ENCODE data around the gene LONRF2.

LONRF2 gene

GRCh38 chr2:100291152-100291970 lies 30.9 kb downstream of the LONRF2 start:
- no peak for TF ChIP-seq CTCF (IDR thresholded peaks at IDR 0.05; ENCODE audit: insufficient read depth, missing control alignments)
- DNase-seq (ENCODE audit: insufficient read length, low spot score) = no peak
- no peak for FAIRE-seq

GRCh38 chr2:100290718-100291151 lies 31.6 kb downstream of the LONRF2 start:
- FAIRE-seq = no peak
- no peak for DNase-seq (ENCODE audit: insufficient read length, low spot score)
- TF ChIP-seq CTCF (IDR thresholded peaks at IDR 0.05; ENCODE audit: insufficient read depth, missing control alignments) = no peak

- no peak for FAIRE-seq
- TF ChIP-seq CTCF (IDR thresholded peaks at IDR 0.05; ENCODE audit: insufficient read depth, missing control alignments) = no peak
- no peak for DNase-seq (ENCODE audit: insufficient read length, low spot score)
These were observed 33.3 kb downstream of the LONRF2 start for GRCh38 chr2:100289020-100289419.

GRCh38 chr2:100286318-100286717 lies 36.0 kb downstream of the LONRF2 start:
- no peak for TF ChIP-seq CTCF (IDR thresholded peaks at IDR 0.05; ENCODE audit: insufficient read depth, missing control alignments)
- FAIRE-seq (no peak), DNase-seq (ENCODE audit: insufficient read length, low spot score) (no peak)

GRCh38 chr2:100285691-100286090 lies 36.6 kb downstream of the LONRF2 start:
- no peak for FAIRE-seq
- no peak for TF ChIP-seq CTCF (IDR thresholded peaks at IDR 0.05; ENCODE audit: insufficient read depth, missing control alignments)
- no peak for DNase-seq (ENCODE audit: insufficient read length, low spot score)

GRCh38 chr2:100285011-100285410 lies 37.3 kb downstream of the LONRF2 start:
- FAIRE-seq (no peak), DNase-seq (ENCODE audit: insufficient read length, low spot score) (no peak)
- no peak for TF ChIP-seq CTCF (IDR thresholded peaks at IDR 0.05; ENCODE audit: insufficient read depth, missing control alignments)
